Breast epithelium (tissue), 3 donors: ENCODE measurements around the gene CHL1.

Experiments used
- POLR2AphosphoS5 ChIP-seq, 3 donors: sonication (generic); formaldehyde crosslinking; IDR thresholded peaks; one replicate each; pipeline ENCODE4 v1.6.1; 2017; ENCODE audit warnings: antibody characterized with exemption in 3 of 3
- TF ChIP-seq, protein P1 (sequence below), 3 donors: fragments of 450-650 bp; IDR thresholded peaks; one replicate each; pipeline ENCODE4 v1.5.1; 2016 to 2017; ENCODE audit warnings: antibody characterized with exemption in 3 of 3, mild to moderate bottlenecking in 3 of 3, moderate library complexity in 3 of 3

DNA sequence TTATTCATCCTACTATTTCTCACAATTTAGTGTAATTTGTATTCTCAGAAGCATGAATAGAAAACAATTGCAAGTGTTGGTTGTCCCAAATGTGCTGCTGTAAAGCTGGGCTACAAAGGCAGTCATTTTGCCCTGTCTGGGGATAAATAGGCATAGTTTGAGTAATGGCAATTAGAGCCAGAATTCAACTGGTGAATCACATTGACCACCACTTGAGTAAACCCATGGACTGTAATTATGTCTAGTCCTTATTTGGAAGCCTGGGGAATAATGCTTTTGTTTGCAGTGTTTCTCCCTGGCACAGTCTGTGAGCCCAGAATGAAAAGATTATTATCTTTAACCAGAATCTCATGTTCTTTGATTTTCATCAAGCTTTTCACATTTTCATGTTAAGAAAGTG, 30.5 kb upstream of the CHL1 start:
- TF ChIP-seq, protein P1, sequence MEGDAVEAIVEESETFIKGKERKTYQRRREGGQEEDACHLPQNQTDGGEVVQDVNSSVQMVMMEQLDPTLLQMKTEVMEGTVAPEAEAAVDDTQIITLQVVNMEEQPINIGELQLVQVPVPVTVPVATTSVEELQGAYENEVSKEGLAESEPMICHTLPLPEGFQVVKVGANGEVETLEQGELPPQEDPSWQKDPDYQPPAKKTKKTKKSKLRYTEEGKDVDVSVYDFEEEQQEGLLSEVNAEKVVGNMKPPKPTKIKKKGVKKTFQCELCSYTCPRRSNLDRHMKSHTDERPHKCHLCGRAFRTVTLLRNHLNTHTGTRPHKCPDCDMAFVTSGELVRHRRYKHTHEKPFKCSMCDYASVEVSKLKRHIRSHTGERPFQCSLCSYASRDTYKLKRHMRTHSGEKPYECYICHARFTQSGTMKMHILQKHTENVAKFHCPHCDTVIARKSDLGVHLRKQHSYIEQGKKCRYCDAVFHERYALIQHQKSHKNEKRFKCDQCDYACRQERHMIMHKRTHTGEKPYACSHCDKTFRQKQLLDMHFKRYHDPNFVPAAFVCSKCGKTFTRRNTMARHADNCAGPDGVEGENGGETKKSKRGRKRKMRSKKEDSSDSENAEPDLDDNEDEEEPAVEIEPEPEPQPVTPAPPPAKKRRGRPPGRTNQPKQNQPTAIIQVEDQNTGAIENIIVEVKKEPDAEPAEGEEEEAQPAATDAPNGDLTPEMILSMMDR (IDR thresholded peaks at IDR 0.05), result no peak
- TF ChIP-seq POLR2AphosphoS5 (IDR thresholded peaks at IDR 0.05), result no peak
